HG02970 (cell line): Measurements from ENCODE around the gene AKAP13.
A peak's percentile ranks its signal among the peaks of the same experiment; 100 is the strongest.
"Not testable (repeated sequence)": the region's sequence is repeated elsewhere in the genome, so short reads cannot be mapped to it uniquely, and the experiment has no call there.

Experiments used
- ATAC-seq: cut with Tn5 transposase; IDR thresholded peaks from one replicate; pipeline ENCODE4 v1.9.1; 2021; ENCODE audit warnings: mild to moderate bottlenecking, moderate library complexity, moderate number of reproducible peaks; ENCODE audit not compliant: unreplicated experiment, low FRiP score

AKAP13 gene, protein sequence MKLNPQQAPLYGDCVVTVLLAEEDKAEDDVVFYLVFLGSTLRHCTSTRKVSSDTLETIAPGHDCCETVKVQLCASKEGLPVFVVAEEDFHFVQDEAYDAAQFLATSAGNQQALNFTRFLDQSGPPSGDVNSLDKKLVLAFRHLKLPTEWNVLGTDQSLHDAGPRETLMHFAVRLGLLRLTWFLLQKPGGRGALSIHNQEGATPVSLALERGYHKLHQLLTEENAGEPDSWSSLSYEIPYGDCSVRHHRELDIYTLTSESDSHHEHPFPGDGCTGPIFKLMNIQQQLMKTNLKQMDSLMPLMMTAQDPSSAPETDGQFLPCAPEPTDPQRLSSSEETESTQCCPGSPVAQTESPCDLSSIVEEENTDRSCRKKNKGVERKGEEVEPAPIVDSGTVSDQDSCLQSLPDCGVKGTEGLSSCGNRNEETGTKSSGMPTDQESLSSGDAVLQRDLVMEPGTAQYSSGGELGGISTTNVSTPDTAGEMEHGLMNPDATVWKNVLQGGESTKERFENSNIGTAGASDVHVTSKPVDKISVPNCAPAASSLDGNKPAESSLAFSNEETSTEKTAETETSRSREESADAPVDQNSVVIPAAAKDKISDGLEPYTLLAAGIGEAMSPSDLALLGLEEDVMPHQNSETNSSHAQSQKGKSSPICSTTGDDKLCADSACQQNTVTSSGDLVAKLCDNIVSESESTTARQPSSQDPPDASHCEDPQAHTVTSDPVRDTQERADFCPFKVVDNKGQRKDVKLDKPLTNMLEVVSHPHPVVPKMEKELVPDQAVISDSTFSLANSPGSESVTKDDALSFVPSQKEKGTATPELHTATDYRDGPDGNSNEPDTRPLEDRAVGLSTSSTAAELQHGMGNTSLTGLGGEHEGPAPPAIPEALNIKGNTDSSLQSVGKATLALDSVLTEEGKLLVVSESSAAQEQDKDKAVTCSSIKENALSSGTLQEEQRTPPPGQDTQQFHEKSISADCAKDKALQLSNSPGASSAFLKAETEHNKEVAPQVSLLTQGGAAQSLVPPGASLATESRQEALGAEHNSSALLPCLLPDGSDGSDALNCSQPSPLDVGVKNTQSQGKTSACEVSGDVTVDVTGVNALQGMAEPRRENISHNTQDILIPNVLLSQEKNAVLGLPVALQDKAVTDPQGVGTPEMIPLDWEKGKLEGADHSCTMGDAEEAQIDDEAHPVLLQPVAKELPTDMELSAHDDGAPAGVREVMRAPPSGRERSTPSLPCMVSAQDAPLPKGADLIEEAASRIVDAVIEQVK (N-terminal part only)

DNA sequence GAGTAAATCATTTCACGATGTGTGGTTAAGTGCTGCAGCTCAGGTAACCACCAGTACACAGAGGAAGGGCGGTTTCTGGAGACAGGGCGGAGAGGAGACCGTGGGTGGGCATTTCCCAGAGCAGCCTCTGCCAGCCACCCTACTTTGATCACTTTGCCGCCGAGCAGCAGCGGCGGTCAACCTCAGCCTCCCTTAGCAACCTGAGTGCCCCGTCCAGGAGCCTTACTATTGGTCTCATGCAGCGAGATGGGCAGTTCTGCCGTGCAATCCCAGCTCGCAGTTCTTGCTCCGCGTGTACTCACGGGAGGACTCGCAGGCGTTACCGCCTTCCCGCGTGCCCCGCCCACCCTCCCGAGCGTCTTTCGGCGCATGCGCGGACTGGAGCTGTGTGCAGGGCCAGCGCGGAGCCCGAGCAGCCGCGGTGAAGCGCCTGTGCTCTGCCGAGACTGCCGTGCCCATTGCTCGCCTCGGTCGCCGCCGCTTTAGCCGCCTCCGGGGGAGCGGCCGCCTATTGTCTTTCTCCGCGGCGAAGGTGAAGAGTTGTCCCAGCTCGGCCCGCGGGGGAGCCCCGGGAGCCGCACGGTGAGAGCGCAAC, at the start of gene AKAP13:
Gene AKAP13 (plus strand): TSS at position 387 of the 595 bp plus-strand sequence. CDS start 105,118 bp downstream, outside the sequence.
- peak; percentile 77 for ATAC-seq

- peak; percentile 51 for ATAC-seq
Measured at GRCh38 chr15:85330901-85331588, 49.4 kb upstream of the AKAP13 start.

DNA sequence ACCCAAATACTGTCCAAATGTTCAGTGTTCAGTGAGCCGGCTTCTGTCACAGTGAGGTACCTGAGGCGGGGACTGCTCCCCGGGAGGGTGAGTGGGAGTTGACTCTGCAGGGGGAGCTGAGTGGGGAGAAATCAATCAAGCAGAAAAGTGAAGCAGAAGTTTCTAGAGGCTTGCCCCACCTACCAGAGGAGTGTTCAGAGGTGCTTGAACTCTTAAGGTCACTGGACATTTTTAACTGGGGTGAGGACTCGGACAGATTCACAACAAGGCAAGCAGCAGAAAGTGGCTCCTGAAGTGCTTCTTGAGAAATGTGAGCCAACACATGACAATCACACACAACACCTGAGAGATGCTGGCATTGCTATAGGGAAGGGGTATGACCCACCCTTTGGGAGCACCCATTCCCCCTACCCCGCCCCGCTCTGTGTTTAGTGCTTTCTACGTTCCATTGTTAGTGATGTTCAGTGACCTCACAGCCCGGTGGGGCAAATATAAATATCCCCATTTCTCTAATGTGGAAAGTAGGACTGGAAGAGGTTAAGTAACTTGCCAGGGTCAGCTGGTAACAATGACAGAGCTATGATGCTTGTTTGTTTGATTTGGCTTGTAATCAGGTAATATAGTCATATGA, 48.6 kb upstream of the AKAP13 start:
- ATAC-seq: peak; percentile 1

- ATAC-seq: no peak
Measured at GRCh38 chr15:85333132-85333831, 47.1 kb upstream of the AKAP13 start.

DNA sequence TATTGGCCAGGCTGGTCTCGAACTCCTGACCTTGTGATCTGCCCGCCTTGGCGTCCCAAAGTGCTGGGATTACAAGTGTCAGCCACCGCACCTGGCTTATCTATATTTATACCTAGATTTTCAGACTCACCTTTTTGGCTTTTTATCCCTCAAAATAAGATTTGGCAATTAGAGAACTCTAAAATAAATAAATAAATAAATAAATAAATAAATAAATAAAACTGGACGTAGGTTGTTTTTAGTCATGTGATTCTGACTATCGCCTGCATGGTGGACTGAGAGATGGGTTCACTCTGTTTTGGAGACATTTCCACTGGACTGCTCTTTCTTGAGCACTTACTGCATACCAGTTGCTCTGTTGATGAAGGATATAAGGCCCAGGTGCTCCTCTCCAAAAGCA, 46.2 kb upstream of the AKAP13 start:
- no peak for ATAC-seq

- no peak for ATAC-seq
Measured at GRCh38 chr15:85335193-85335942, 45.0 kb upstream of the AKAP13 start.

GRCh38 chr15:85336880-85337279, 43.5 kb upstream of the AKAP13 start:
- no peak for ATAC-seq

DNA sequence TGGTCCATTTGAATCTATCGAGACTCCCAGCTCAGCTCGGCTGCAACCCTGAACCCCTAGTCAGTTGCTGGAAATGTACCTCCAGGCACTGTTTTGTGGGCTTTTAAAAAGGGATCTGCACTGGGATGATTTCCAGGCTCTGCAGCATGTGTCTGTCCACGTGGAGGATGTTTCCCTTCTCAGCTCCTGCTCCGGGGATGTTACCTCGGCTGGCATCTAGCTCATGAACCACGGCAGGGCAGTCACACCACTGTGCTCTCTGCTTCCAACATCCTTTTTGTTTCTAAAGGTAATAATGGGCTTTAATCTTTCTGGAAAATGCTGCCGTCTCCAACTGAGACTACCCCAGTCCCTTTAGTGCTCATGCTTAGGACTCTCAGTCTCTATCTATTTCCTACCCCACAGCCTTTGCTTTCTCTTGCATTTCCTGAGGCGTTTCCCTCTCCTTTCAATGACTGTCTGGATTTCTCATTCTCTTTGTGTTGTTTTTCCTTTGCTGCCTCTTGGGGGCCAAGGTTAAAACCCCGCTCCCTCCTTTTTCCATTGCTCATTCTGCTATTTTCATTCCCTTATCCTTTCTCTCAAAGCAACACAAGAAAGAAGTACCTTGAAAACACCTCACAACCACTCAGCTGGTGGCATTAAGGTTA, 42.9 kb upstream of the AKAP13 start:
- ATAC-seq: no peak

DNA sequence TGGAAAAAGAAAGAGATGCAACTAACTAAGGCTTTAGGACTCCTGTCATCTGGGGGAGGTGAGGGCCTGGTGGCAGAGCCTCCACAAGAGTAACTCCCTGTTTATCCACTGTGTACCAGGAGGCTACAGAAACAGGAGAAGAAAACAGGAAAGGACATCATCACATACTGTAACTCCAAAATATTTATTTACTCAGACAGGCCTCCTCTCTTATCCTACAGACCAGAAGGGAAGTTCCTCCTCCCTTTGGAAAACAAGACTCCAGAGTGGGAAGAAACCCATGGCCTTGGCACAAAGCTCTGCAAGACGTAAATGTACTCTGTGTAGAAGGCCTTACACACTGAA, 40.1 kb upstream of the AKAP13 start:
- no peak for ATAC-seq

GRCh38 chr15:85340852-85341251, 39.6 kb upstream of the AKAP13 start:
- no peak for ATAC-seq

GRCh38 chr15:85342163-85342562, 38.2 kb upstream of the AKAP13 start:
- not testable (repeated sequence) for ATAC-seq

DNA sequence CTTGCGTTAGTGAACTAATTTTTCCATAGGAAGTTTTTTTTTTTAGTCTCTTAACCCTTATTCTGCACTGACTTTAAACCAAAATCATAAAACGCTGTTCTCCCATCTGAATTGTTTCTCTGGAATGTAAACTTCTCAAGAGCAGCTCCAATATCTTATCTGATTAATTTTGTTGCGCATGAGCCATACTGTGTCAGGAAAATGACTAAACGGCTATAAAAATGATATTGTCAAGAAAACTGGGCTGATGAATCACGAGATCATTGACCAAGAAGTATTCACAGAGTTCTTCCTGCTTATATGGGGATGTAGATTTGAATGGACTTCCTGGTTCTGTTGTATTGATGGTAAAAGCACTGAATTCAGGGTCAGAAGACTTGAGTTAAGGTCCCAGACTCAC, 37.0 kb upstream of the AKAP13 start:
- not testable (repeated sequence) for ATAC-seq

DNA sequence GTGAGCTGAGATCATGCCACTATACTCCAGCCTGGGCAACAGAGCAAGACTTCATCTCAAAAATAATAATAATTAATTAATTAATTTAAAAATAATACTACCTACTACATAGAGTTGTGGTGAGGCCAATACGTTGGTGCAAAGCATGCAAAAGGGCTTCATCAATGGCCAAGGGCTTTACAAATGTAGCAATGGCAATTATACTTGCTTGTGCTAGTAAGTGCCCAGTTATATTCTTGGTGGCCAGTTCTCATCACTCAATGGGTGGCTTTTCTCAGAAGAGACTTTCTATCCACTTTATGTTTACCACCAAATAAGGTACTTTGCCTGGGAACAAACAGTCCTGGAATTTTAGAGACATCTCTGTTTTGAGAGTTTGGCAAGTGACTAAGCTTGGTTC, 36.2 kb upstream of the AKAP13 start:
- ATAC-seq: not testable (repeated sequence)

DNA sequence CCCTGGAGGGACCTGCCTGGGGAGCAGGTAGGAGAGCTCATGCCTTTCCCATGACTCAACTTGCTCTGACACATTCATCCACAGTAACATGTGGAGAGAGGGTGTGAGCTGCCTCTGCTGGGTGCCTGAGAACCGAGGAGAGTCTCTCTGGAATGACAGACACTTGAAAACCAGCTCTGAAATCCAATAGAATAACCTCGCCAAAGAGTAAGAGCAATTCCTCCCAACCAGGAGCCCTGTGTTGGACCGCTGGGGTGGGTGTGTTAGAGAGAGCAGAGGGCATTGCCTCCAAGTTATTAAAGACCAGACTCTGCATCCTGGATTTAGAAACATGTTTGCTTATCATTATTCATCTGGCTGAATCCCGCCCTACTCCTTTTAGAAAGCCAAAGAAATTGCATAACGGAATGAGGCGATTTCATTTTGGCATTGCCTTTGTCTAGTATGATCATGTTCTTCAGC, 35.7 kb upstream of the AKAP13 start:
- not testable (repeated sequence) for ATAC-seq

- not testable (repeated sequence) for ATAC-seq
Measured at GRCh38 chr15:85345196-85345918, 35.0 kb upstream of the AKAP13 start.

DNA sequence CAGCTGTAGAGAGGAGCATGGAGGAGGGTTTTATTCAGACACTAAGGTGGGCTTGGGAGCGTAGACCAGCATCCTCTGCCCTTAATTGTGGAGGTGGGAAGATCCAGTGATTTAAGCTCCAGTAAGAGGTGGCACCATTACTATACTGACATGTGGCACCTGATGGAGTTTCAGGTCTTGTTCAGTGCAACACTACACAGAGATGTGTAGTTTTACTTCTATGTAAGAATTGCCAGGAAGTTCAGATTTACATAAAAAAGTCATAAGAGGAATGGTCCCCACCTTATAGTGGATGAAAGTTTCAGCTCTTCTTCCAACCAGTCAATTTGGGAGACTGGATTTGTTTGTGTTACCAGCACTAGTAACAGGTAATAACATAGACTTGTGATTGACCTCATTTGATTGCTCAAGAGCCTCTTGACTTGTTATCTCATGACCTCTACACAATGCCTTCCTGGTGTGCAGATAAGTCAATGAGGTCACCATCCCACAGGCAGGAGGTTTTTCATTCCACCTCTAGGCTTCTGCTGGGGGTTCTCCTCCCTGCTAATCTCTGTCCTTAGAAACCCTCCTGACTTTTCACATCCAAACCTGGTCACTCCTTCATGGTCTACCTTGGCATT, 33.8 kb upstream of the AKAP13 start:
- not testable (repeated sequence) for ATAC-seq
